OCI-LY7 (cell line): Measurements from ENCODE around the gene COA8. TPM values are rescaled to one million over a fixed set of nuclear protein-coding genes. Genes with fewer than 3 reads are reported as not detected.

Experiments used
- BruUV-seq: library from RNA; stranded (reverse); fragments of 400-500 nt; replicated peaks from 2 replicates; lab custom pipeline; 2021; lab: Mats Ljungman, UMichigan
- CTCF ChIA-PET: fragments of 300-600 bp; sonication (Branson Sonifier 250); formaldehyde crosslinking; loops from one replicate; lab custom pipeline; 2022; ENCODE audit warnings: antibody characterized with exemption; ENCODE audit not compliant: unreplicated experiment; lab: Charles Lee
- POLR2A ChIA-PET: fragments of 300-600 bp; sonication (Branson Sonifier 250); formaldehyde crosslinking; loops from one replicate; lab custom pipeline; 2022; ENCODE audit warnings: antibody characterized with exemption; lab: Charles Lee
- DNase-seq: peaks from one replicate; pipeline ENCODE4 v3.0.0-alpha.2; 2015; ENCODE audit warnings: low spot score
- H2AFZ ChIP-seq: fragments of 200-600 bp; sonication (generic), shearing (Covaris generic); 2 replicates; pipeline ENCODE4 v1.6.1; 2014; ENCODE audit warnings: mild to moderate bottlenecking, antibody characterized with exemption, low read length, moderate library complexity
- H3K27ac ChIP-seq: fragments of 200-600 bp; sonication (generic); 2 replicates; pipeline ENCODE4 v1.5.1; 2014; ENCODE audit warnings: mixed run types, low read depth, mild to moderate bottlenecking, moderate library complexity, low read length, inconsistent platforms; ENCODE audit not compliant: poor library complexity, severe bottlenecking
- H3K36me3 ChIP-seq: fragments of 200-600 bp; sonication (generic); 2 replicates; pipeline ENCODE4 v1.6.1; 2014; ENCODE audit warnings: mild to moderate bottlenecking, antibody characterized with exemption, low read length, moderate library complexity, mixed read lengths; ENCODE audit not compliant: insufficient read depth
- H3K4me1 ChIP-seq: fragments of 200-600 bp; sonication (generic); 2 replicates; pipeline ENCODE4 v1.5.1; 2014; ENCODE audit warnings: mild to moderate bottlenecking, low read length; ENCODE audit not compliant: insufficient read depth, poor library complexity, severe bottlenecking
- H3K4me2 ChIP-seq: fragments of 200-600 bp; sonication (generic); 2 replicates; pipeline ENCODE4 v1.6.1; 2014; ENCODE audit warnings: mild to moderate bottlenecking, low read length
- H3K4me3 ChIP-seq: fragments of 200-600 bp; sonication (generic); 2 replicates; pipeline ENCODE4 v1.5.1; 2014; ENCODE audit warnings: mild to moderate bottlenecking, low read depth, low read length; ENCODE audit not compliant: poor library complexity, severe bottlenecking
- H3K79me2 ChIP-seq: fragments of 200-600 bp; sonication (generic); 2 replicates; pipeline ENCODE4 v1.6.1; 2016; ENCODE audit warnings: low read depth, mild to moderate bottlenecking, low read length, moderate library complexity, mixed read lengths; ENCODE audit not compliant: insufficient read depth
- H3K9me2 ChIP-seq: fragments of 200-600 bp; sonication (generic); 2 replicates; pipeline ENCODE4 v1.6.1; 2016; ENCODE audit warnings: mild to moderate bottlenecking, low read length, mixed read lengths; ENCODE audit not compliant: insufficient read depth
- H3K9me3 ChIP-seq: fragments of 200-600 bp; sonication (generic); 2 replicates; pipeline ENCODE4 v1.6.1; 2014; ENCODE audit warnings: mild to moderate bottlenecking, mixed run types, low read length, mixed read lengths
- H4K20me1 ChIP-seq: fragments of 200-600 bp; sonication (generic); 2 replicates; pipeline ENCODE4 v1.6.1; 2014; ENCODE audit warnings: mild to moderate bottlenecking, antibody characterized with exemption, low read length, moderate library complexity, mixed read lengths; ENCODE audit not compliant: insufficient read depth
- EZH2phosphoT487 ChIP-seq: fragments of 200-600 bp; sonication (generic); IDR thresholded peaks from 2 replicates; pipeline ENCODE4 v1.6.1; 2018; ENCODE audit warnings: low read depth, borderline replicate concordance, mild to moderate bottlenecking, mixed run types, antibody characterized with exemption, low read length, moderate library complexity, mixed read lengths
- intact Hi-C: fragments of 100-400 bp; cut with micrococcal nuclease; formaldehyde crosslinking; loops from one replicate; pipeline ENCODE4 v1.10.0; 2022; ENCODE audit not compliant: unreplicated experiment
- total RNA-seq, 2 experiments: library from RNA; depleted of rRNA in 1 of 2; stranded (reverse); fragments of >200 nt in 1 of 2; shearing (Covaris generic) in 1 of 2; gene quantifications; 2 replicates each; pipeline ENCODE4 v1.2.3, GENCODE V29; 2014 to 2022
- TF ChIP-seq, protein P1 (sequence below): fragments of 200-600 bp; sonication (generic); conservative IDR thresholded peaks from 2 replicates; pipeline ENCODE4 v1.5.1; 2014; ENCODE audit warnings: mild to moderate bottlenecking, antibody characterized with exemption, low read length, moderate library complexity, mixed read lengths

Gene COA8
- total RNA-seq, 2 experiments from 2014 or later = 18.7 to 33.0 TPM

DNA sequence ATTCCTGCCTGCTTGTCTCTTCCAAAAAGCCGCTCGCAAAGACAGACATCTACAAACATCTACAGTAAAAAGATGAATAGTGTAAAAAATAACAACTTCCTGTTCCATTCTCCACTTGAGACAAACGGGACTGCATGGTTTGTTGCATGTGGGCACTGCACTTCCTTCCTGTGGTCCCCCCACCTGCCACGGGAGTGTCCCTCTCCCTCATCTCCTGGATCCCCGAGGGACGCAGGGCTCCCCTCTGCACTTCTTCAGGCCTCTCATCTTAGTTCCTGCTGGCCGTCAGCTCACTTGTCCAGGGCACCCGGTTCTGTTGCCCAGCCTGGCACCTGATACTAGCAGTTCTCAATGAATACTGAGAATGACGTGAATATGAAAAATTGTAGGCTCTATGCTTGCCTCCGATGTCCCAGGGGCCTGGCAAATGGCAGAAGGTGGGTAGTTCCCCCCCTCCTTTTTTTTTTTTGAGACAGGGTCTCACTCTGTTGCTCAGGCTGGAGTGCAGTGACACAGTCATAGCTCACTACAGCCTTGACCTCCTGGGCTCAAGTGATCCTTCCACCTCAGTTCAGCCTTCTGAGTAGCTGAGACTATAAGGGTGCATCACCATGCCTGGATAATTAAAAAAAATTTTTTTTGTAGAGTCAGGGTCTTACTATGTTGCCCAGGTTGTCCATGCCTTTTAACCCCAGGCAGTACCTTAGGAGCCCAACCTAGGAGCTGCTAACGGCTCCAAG lies 62.8 kb downstream of the COA8 start:
- no peaks in the 10 kb centered on the region for H3K9me2 ChIP-seq
- H2AFZ ChIP-seq = peak overlapping the region; percentile 93; the same call in 1 of the 2 replicates
- H3K27ac ChIP-seq = peak overlapping the region; percentile 82
- CTCF ChIA-PET = interaction anchor here (0.6 kb wide), 1 partner anchor 29 kb away, joined by 7 read pairs; no protein-coding TSS in a partner anchor
- peak overlapping the region; percentile 83 for H3K4me2 ChIP-seq
- TF ChIP-seq, protein P1, sequence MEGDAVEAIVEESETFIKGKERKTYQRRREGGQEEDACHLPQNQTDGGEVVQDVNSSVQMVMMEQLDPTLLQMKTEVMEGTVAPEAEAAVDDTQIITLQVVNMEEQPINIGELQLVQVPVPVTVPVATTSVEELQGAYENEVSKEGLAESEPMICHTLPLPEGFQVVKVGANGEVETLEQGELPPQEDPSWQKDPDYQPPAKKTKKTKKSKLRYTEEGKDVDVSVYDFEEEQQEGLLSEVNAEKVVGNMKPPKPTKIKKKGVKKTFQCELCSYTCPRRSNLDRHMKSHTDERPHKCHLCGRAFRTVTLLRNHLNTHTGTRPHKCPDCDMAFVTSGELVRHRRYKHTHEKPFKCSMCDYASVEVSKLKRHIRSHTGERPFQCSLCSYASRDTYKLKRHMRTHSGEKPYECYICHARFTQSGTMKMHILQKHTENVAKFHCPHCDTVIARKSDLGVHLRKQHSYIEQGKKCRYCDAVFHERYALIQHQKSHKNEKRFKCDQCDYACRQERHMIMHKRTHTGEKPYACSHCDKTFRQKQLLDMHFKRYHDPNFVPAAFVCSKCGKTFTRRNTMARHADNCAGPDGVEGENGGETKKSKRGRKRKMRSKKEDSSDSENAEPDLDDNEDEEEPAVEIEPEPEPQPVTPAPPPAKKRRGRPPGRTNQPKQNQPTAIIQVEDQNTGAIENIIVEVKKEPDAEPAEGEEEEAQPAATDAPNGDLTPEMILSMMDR = no peak
- TF ChIP-seq EZH2phosphoT487 = no peak
- H3K9me3 ChIP-seq = no peaks in the 10 kb centered on the region
- H3K4me3 ChIP-seq = peak overlapping the region; percentile 52
- no TSS peak for BruUV-seq
- H3K4me1 ChIP-seq = peaks cover 65% of the 10 kb centered on the region
- H3K36me3 ChIP-seq = no peaks in the 10 kb centered on the region
- peaks cover 6% of the 10 kb centered on the region for H4K20me1 ChIP-seq
- POLR2A ChIA-PET = no interaction called here
- peak; percentile 66 for DNase-seq
- peaks cover 14% of the 10 kb centered on the region for H3K79me2 ChIP-seq
- intact Hi-C loops = loop anchor here (1.0 to 5.0 kb wide), 4 partner anchors 31 to 1488 kb away; partner anchors contain the start of genes BAG5, COA8 and WDR20

DNA sequence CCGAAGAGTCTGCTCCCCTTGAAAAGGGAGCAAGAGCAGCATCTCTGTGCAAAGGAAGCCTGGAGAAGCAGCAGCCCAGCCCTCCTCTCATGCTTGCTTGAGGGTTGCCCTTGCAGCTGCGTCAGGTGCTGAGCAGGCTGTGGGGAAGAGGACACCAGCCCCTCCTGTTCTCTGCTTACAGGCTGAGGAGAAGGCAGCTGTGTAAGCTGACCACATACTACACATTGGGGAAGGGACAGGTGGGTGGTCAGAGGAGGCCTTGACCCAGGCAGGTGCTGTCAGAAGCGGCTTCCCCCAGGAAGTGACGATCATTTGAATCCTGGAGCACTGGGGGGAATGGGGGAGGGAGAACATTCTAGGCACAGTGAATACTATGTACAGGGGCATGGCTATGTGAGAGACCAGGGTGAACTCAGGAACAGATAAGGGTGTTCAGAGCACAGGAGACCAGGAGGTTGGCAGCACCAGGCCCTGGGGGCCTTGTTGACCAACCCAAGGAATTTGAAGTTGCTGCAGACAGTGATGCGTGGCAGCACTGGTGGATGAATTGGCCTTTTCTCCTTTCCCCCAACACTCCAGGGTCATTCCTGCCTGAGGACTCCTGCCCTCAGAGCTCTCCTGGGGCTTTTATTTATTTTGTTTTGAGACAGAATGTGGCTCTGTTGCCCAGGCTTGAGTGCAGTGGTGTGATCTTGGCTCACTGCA lies 63.5 kb downstream of the COA8 start:
- no TSS peak for BruUV-seq
- Histone ChIP-seq H3K9me3 (no peaks in the 10 kb centered on the region), H3K36me3 (peaks cover 2% of the 10 kb centered on the region; the same call in 1 of the 2 replicates), H4K20me1 (peaks cover 9% of the 10 kb centered on the region), H3K79me2 (peaks cover 22% of the 10 kb centered on the region), H3K4me1 (peaks cover 68% of the 10 kb centered on the region), H3K4me2 (peak overlapping the region; percentile 83), H2AFZ (peak overlapping the region; percentile 93; the same call in 1 of the 2 replicates), H3K4me3 (peak overlapping the region; percentile 52), H3K27ac (peak overlapping the region; percentile 82), H3K9me2 (no peaks in the 10 kb centered on the region)
- ChIA-PET POLR2A (interaction anchor here (1.9 kb wide), 1 partner anchor 73 kb away, joined by 4 read pairs; no protein-coding TSS in a partner anchor), CTCF (interaction anchor here (0.6 kb wide), 1 partner anchor 28 kb away, joined by 7 read pairs; no protein-coding TSS in a partner anchor)
- intact Hi-C loops = loop anchor here (1.0 to 5.0 kb wide), 3 partner anchors 64 to 1489 kb away; partner anchors contain the start of genes BAG5, COA8 and WDR20
- DNase-seq = peak; percentile 82
- TF ChIP-seq, protein P1 = no peak
- TF ChIP-seq EZH2phosphoT487 = no peak
